Breast epithelium (tissue), 3 donors: Measurements from ENCODE around the gene GPR31.

ENCODE experiments used
- CTCF ChIP-seq, 3 donors: fragments of 450-650 bp; IDR thresholded peaks; one replicate each; pipeline ENCODE4 v1.5.1; 2016 to 2017; ENCODE audit warnings: antibody characterized with exemption in 3 of 3, mild to moderate bottlenecking in 3 of 3, moderate library complexity in 3 of 3
- POLR2AphosphoS5 ChIP-seq, 3 donors: sonication (generic); formaldehyde crosslinking; IDR thresholded peaks; one replicate each; pipeline ENCODE4 v1.6.1; 2017; ENCODE audit warnings: antibody characterized with exemption in 3 of 3

- TF ChIP-seq CTCF (IDR thresholded peaks at IDR 0.05) (no peak), POLR2AphosphoS5 (IDR thresholded peaks at IDR 0.05) (no peak)
Measured at GRCh38 chr6:167122041-167122826, 35.5 kb downstream of the GPR31 start.
